Natural killer cell (primary cell): Measurements from ENCODE around the gene MCTP1. TPM values are rescaled to one million over a fixed set of nuclear protein-coding genes. Genes with fewer than 3 reads are reported as not detected.

ENCODE experiments used
- ATAC-seq, 3 donors: fragments of 150-1000 bp in 2 of 3; fragments of 200-7000 bp in 1 of 3; cut with Tn5 transposase; 1 replicate in 1 of 3; 2 replicates in 2 of 3; pipeline ENCODE4 v1.10.0; 2021; ENCODE audit warnings: mild to moderate bottlenecking in 2 of 3, moderate library complexity in 2 of 3
- DNase-seq, 2 donors: peaks; one replicate each; pipeline versions ENCODE4 v3.0.0 to v3.0.0-alpha.2; 2013 to 2021; ENCODE audit warnings: mixed read lengths in 1 of 2
- H3K27ac ChIP-seq: one replicate; pipeline ENCODE4 v1.5.1; 2013; ENCODE audit warnings: mild to moderate bottlenecking, low read length
- H3K27me3 ChIP-seq: one replicate; pipeline ENCODE4 v1.6.1; 2013; ENCODE audit warnings: low read length; ENCODE audit not compliant: control insufficient read depth, insufficient read depth
- H3K36me3 ChIP-seq: one replicate; pipeline ENCODE4 v1.6.1; 2013; ENCODE audit warnings: low read length; ENCODE audit not compliant: control insufficient read depth, insufficient read depth
- H3K4me1 ChIP-seq: one replicate; pipeline ENCODE4 v1.6.1; 2013; ENCODE audit warnings: low read length; ENCODE audit not compliant: control insufficient read depth, insufficient read depth
- H3K4me3 ChIP-seq: one replicate; pipeline ENCODE4 v1.5.1; 2013; ENCODE audit warnings: low read length
- H3K9me3 ChIP-seq: one replicate; pipeline ENCODE4 v1.6.1; 2013; ENCODE audit warnings: low read length; ENCODE audit not compliant: control insufficient read depth, insufficient read depth
- H3K27ac Mint-ChIP-seq, 2 donors: one replicate each; pipeline ENCODE4 v1.8.0; 2022; ENCODE audit warnings: mild to moderate bottlenecking in 2 of 2, mixed read lengths in 2 of 2, moderate library complexity in 1 of 2
- H3K27me3 Mint-ChIP-seq, 2 donors: one replicate each; pipeline ENCODE4 v1.8.0; 2022; ENCODE audit warnings: low read depth in 2 of 2, mixed read lengths in 2 of 2
- H3K36me3 Mint-ChIP-seq: one replicate; pipeline ENCODE4 v1.8.0; 2022; ENCODE audit warnings: mixed read lengths
- H3K4me1 Mint-ChIP-seq, 2 donors: one replicate each; pipeline ENCODE4 v1.8.0; 2022; ENCODE audit warnings: mixed read lengths in 2 of 2
- H3K4me3 Mint-ChIP-seq: one replicate; pipeline ENCODE4 v1.8.0; 2022; ENCODE audit warnings: mild to moderate bottlenecking, moderate library complexity, mixed read lengths
- H3K9me3 Mint-ChIP-seq, 2 donors: one replicate each; pipeline ENCODE4 v1.8.0; 2022; ENCODE audit warnings: mixed read lengths in 2 of 2
- WGBS: methylation state at CpG from one replicate; pipeline ENCODE4 v1.1.7; 2013; ENCODE audit warnings: missing lambda C conversion rate; ENCODE audit not compliant: insufficient coverage; 5-methylcytosine and 5-hydroxymethylcytosine counted together
- intact Hi-C: fragments of 100-400 bp; cut with micrococcal nuclease; formaldehyde crosslinking; loops from one replicate; pipeline ENCODE4 v1.14.2; 2022
- total RNA-seq, 4 donors: library from RNA; stranded (reverse); fragments of 120-200 nt in 1 of 4; gene quantifications; one replicate each; pipeline versions ENCODE4 v1.2.3 to v1.2.4, GENCODE V29; 2013 to 2022
- TF ChIP-seq, protein P1 (sequence below): fragments of 200-600 bp; IDR thresholded peaks from one replicate; pipeline ENCODE4 v1.8.0; 2022; ENCODE audit warnings: antibody characterized with exemption

Gene MCTP1
- total RNA-seq, 3 donors from 2014 or later (not counting 1 experiment from before 2014, with no cell fraction given), result 4.7 to 15.1 (median 9.8) TPM

DNA sequence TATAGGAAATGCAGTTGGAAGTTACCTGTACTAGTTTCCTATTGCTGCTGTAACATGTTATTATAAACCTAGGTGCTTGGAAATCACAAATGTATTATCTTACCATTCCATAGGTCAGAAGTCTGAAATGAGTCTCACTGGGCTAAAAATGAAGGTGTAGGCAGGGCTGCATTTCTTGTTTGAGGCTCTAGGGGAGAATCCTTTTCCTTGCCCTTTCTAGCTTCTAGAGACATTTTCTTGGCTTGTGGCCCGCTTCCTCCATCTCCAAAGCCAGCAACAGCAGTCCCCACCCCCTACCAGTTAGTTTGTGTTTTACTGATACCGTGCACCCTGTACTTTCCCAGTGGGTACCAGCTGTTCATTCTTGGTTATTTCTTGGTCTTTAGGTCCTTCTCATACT lies 513.2 kb downstream of the MCTP1 start:
- Histone ChIP-seq H3K27ac (no peak overlapping the region), H3K9me3 (no peaks in the 10 kb centered on the region), H3K27me3 (no peaks in the 10 kb centered on the region), H3K4me3 (no peak overlapping the region), H3K36me3 (no peaks in the 10 kb centered on the region), H3K4me1 (no peaks in the 10 kb centered on the region)
- TF ChIP-seq, protein P1, sequence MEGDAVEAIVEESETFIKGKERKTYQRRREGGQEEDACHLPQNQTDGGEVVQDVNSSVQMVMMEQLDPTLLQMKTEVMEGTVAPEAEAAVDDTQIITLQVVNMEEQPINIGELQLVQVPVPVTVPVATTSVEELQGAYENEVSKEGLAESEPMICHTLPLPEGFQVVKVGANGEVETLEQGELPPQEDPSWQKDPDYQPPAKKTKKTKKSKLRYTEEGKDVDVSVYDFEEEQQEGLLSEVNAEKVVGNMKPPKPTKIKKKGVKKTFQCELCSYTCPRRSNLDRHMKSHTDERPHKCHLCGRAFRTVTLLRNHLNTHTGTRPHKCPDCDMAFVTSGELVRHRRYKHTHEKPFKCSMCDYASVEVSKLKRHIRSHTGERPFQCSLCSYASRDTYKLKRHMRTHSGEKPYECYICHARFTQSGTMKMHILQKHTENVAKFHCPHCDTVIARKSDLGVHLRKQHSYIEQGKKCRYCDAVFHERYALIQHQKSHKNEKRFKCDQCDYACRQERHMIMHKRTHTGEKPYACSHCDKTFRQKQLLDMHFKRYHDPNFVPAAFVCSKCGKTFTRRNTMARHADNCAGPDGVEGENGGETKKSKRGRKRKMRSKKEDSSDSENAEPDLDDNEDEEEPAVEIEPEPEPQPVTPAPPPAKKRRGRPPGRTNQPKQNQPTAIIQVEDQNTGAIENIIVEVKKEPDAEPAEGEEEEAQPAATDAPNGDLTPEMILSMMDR, result no peak
- Mint-ChIP-seq H3K27ac (no peak overlapping the region), H3K4me1 (peaks cover 0 to 4% of the 10 kb centered on the region in 2 donors), H3K9me3 (peaks cover 0 to 2% of the 10 kb centered on the region in 2 donors), H3K4me3 (no peak overlapping the region), H3K27me3 (peaks cover 0 to 23% of the 10 kb centered on the region in 2 donors), H3K36me3 (no peaks in the 10 kb centered on the region)
- ATAC-seq (no peak), DNase-seq (no peak)
- intact Hi-C loops, result no loop called here
- WGBS, result 80% methylated on average over 2 of the region's 2 CpGs

DNA sequence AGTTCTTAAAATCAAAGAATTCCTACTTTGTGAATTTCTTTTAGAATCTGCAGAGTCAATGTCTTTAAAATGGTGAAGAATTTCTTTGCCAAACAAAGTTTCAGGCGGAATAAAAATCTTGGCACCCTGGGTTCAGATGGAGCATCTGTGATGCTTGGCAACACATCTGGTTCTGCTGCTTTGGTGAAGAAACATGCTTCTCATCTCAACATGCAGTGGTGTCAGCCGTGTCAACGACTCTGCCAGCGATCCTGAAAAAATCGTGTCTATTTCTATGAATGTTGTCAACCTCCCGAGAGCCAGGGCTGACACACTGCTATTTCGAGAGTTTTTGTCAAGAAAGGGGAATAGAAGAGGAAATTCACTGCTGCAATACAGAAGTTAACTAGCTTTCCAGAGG lies 514.9 kb downstream of the MCTP1 start:
- TF ChIP-seq, protein P1, result no peak
- Histone ChIP-seq H3K27me3 (no peaks in the 10 kb centered on the region), H3K4me3 (no peak overlapping the region), H3K9me3 (no peaks in the 10 kb centered on the region), H3K27ac (no peak overlapping the region), H3K4me1 (no peaks in the 10 kb centered on the region), H3K36me3 (no peaks in the 10 kb centered on the region)
- Mint-ChIP-seq H3K4me3 (no peak overlapping the region), H3K4me1 (no peaks in the 10 kb centered on the region), H3K9me3 (peaks cover 0 to 2% of the 10 kb centered on the region in 2 donors), H3K27me3 (peaks cover 0 to 24% of the 10 kb centered on the region in 2 donors), H3K36me3 (no peaks in the 10 kb centered on the region), H3K27ac (no peak overlapping the region)
- no peak for DNase-seq
- no peak for ATAC-seq
- intact Hi-C loops, result no loop called here
- WGBS, result 90% methylated on average over 7 of the region's 7 CpGs

GRCh38 chr5:94761786-94762185 lies 523.1 kb downstream of the MCTP1 start:
- H3K9me3 ChIP-seq, result no peaks in the 10 kb centered on the region
- intact Hi-C loops, result no loop called here
- Mint-ChIP-seq H3K4me3 (no peak overlapping the region), H3K9me3 (peaks cover 0 to 4% of the 10 kb centered on the region in 2 donors), H3K27ac (no peak overlapping the region), H3K27me3 (peaks cover 0 to 2% of the 10 kb centered on the region in 2 donors), H3K4me1 (no peaks in the 10 kb centered on the region), H3K36me3 (no peaks in the 10 kb centered on the region)
- no peak overlapping the region for H3K27ac ChIP-seq
- H3K36me3 ChIP-seq, result no peaks in the 10 kb centered on the region
- ATAC-seq (no peak), DNase-seq (no peak)
- H3K27me3 ChIP-seq, result no peaks in the 10 kb centered on the region
- WGBS, result 89% methylated on average over 4 of the region's 4 CpGs
- H3K4me3 ChIP-seq, result no peak overlapping the region
- TF ChIP-seq, protein P1, result no peak
- H3K4me1 ChIP-seq, result no peaks in the 10 kb centered on the region

- no peak overlapping the region for H3K4me3 Mint-ChIP-seq
- intact Hi-C loops, result no loop called here
- Histone ChIP-seq H3K4me3 (no peak overlapping the region), H3K36me3 (no peaks in the 10 kb centered on the region), H3K27me3 (no peaks in the 10 kb centered on the region), H3K27ac (no peak overlapping the region), H3K9me3 (no peaks in the 10 kb centered on the region), H3K4me1 (no peaks in the 10 kb centered on the region)
- no peak overlapping the region for H3K27ac Mint-ChIP-seq
- ATAC-seq, result no peak
- no peaks in the 10 kb centered on the region for H3K27me3 Mint-ChIP-seq
- no peaks in the 10 kb centered on the region for H3K36me3 Mint-ChIP-seq
- H3K9me3 Mint-ChIP-seq, result peaks cover 0 to 4% of the 10 kb centered on the region in 2 donors
- TF ChIP-seq, protein P1, result no peak
- 100% methylated on average over 1 of the region's 1 CpG for WGBS
- H3K4me1 Mint-ChIP-seq, result no peaks in the 10 kb centered on the region
- DNase-seq, result no peak
Measured at GRCh38 chr5:94761055-94761454, 523.8 kb downstream of the MCTP1 start.
